Measurements from ENCODE around the gene ARID4B.

DNA sequence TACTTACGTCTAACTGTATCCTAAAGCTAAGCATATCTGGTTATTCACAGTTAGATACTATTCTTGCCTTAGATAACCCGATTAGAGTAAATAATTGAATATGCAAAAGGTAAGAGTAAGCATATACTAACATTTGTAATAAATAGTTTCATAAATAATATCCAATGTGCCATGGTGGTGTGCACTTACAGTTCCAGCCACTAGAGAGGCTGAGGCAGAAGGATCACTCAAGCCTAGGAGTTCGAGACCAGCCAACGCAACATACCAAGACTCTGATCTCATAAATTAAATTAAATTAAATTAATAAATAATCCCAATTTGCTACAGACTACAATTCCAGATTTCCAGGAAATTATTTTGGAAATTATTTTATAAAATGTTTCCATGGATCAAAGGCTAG, 12.2 kb downstream of the ARID4B start:
- TF ChIP-seq, protein P1, sequence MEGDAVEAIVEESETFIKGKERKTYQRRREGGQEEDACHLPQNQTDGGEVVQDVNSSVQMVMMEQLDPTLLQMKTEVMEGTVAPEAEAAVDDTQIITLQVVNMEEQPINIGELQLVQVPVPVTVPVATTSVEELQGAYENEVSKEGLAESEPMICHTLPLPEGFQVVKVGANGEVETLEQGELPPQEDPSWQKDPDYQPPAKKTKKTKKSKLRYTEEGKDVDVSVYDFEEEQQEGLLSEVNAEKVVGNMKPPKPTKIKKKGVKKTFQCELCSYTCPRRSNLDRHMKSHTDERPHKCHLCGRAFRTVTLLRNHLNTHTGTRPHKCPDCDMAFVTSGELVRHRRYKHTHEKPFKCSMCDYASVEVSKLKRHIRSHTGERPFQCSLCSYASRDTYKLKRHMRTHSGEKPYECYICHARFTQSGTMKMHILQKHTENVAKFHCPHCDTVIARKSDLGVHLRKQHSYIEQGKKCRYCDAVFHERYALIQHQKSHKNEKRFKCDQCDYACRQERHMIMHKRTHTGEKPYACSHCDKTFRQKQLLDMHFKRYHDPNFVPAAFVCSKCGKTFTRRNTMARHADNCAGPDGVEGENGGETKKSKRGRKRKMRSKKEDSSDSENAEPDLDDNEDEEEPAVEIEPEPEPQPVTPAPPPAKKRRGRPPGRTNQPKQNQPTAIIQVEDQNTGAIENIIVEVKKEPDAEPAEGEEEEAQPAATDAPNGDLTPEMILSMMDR (IDR thresholded peaks at IDR 0.05): peak in 1 of 6 experiments; percentile 20
- TF ChIP-seq POLR2A (IDR thresholded peaks at IDR 0.05): no peak

Measured in Peyer's patch (tissue), 4 donors.